H9 (cell line): ENCODE results near the gene UNC80. TPM values are rescaled to one million over a fixed set of nuclear protein-coding genes. Genes with fewer than 3 reads are reported as not detected.

Experiments
- DNase-seq: peaks from one replicate; pipeline ENCODE4 v3.0.0-alpha.2; 2017
- H2AFZ ChIP-seq: one replicate; pipeline ENCODE4 v1.6.1; 2013; ENCODE audit warnings: mild to moderate bottlenecking, low read length, control low read depth, moderate library complexity
- H2AK5ac ChIP-seq: 2 replicates; pipeline ENCODE4 v1.6.1; 2013; ENCODE audit warnings: low read length, control low read depth, mixed read lengths; ENCODE audit not compliant: insufficient read length
- H2BK120ac ChIP-seq: one replicate; pipeline ENCODE4 v1.6.1; 2013; ENCODE audit warnings: low read depth, mild to moderate bottlenecking, low read length, control low read depth, inconsistent platforms; ENCODE audit not compliant: poor library complexity, severe bottlenecking
- H2BK12ac ChIP-seq: 2 replicates; pipeline ENCODE4 v1.6.1; 2013; ENCODE audit warnings: low read length, control low read depth, mixed read lengths, low read depth; ENCODE audit not compliant: insufficient read length
- H2BK15ac ChIP-seq: 2 replicates; pipeline ENCODE4 v1.6.1; 2013; ENCODE audit warnings: low read depth, low read length, control low read depth
- H2BK20ac ChIP-seq: one replicate; pipeline ENCODE4 v1.6.1; 2013; ENCODE audit warnings: low read depth, mild to moderate bottlenecking, low read length, control low read depth, inconsistent platforms; ENCODE audit not compliant: poor library complexity, severe bottlenecking
- H2BK5ac ChIP-seq: 2 replicates; pipeline ENCODE4 v1.6.1; 2013; ENCODE audit warnings: low read length, control low read depth, mixed read lengths; ENCODE audit not compliant: insufficient read length
- H3K14ac ChIP-seq: 2 replicates; pipeline ENCODE4 v1.6.1; 2013; ENCODE audit warnings: low read length, control low read depth; ENCODE audit not compliant: insufficient read depth
- H3K18ac ChIP-seq: 2 replicates; pipeline ENCODE4 v1.6.1; 2013; ENCODE audit warnings: low read depth, mild to moderate bottlenecking, mixed read lengths, low read length, control low read depth; ENCODE audit not compliant: insufficient read length
- H3K23ac ChIP-seq: 2 replicates; pipeline ENCODE4 v1.6.1; 2013; ENCODE audit warnings: low read length, control low read depth, mixed read lengths, low read depth; ENCODE audit not compliant: insufficient read length
- H3K23me2 ChIP-seq: 2 replicates; pipeline ENCODE4 v1.6.1; 2013; ENCODE audit warnings: low read depth, mild to moderate bottlenecking, mixed read lengths, low read length, control low read depth; ENCODE audit not compliant: insufficient read length, poor library complexity, severe bottlenecking
- H3K27ac ChIP-seq: 2 replicates; pipeline ENCODE4 v1.5.1; 2013; ENCODE audit warnings: low read length, control low read depth, mixed read lengths, low read depth; ENCODE audit not compliant: insufficient read length
- H3K27me3 ChIP-seq: 2 replicates; pipeline ENCODE4 v1.6.1; 2013; ENCODE audit warnings: low read length, control low read depth, inconsistent platforms; ENCODE audit not compliant: insufficient read depth
- H3K4ac ChIP-seq: 2 replicates; pipeline ENCODE4 v1.6.1; 2013; ENCODE audit warnings: low read depth, mild to moderate bottlenecking, control low read depth, inconsistent platforms, low read length, moderate library complexity
- H3K4me1 ChIP-seq: 2 replicates; pipeline ENCODE4 v1.6.1; 2013; ENCODE audit warnings: low read length, control low read depth, inconsistent platforms; ENCODE audit not compliant: insufficient read depth
- H3K4me2 ChIP-seq: 2 replicates; pipeline ENCODE4 v1.6.1; 2013; ENCODE audit warnings: low read length, control low read depth, mixed read lengths; ENCODE audit not compliant: insufficient read length, insufficient read depth
- H3K56ac ChIP-seq: 2 replicates; pipeline ENCODE4 v1.6.1; 2013; ENCODE audit warnings: low read depth, mild to moderate bottlenecking, mixed read lengths, low read length, control low read depth; ENCODE audit not compliant: insufficient read length
- H3K79me1 ChIP-seq: 2 replicates; pipeline ENCODE4 v1.6.1; 2013; ENCODE audit warnings: low read depth, mild to moderate bottlenecking, moderate library complexity, low read length, control low read depth, inconsistent platforms; ENCODE audit not compliant: insufficient read depth, poor library complexity, severe bottlenecking
- H3K79me2 ChIP-seq: 2 replicates; pipeline ENCODE4 v1.6.1; 2013; ENCODE audit warnings: low read length, control low read depth, inconsistent platforms; ENCODE audit not compliant: insufficient read depth
- H3K9ac ChIP-seq: 2 replicates; pipeline ENCODE4 v1.6.1; 2013; ENCODE audit warnings: low read length, control low read depth, mixed read lengths; ENCODE audit not compliant: insufficient read length; ENCODE audit errors: extremely low read depth
- H3K9me3 ChIP-seq: one replicate; pipeline ENCODE4 v1.6.1; 2013; ENCODE audit warnings: low read depth, low read length, inconsistent platforms; ENCODE audit not compliant: control insufficient read depth
- H3T11ph ChIP-seq: one replicate; pipeline ENCODE4 v1.6.1; 2013; ENCODE audit warnings: mild to moderate bottlenecking, low read length, control low read depth, inconsistent platforms
- H4K20me1 ChIP-seq: one replicate; pipeline ENCODE4 v1.6.1; 2013; ENCODE audit not compliant: control insufficient read depth, insufficient read length, insufficient read depth
- H4K5ac ChIP-seq: 2 replicates; pipeline ENCODE4 v1.6.1; 2013; ENCODE audit warnings: low read depth, mild to moderate bottlenecking, mixed read lengths, low read length, control low read depth; ENCODE audit not compliant: insufficient read length
- H4K8ac ChIP-seq: replicated peaks from 2 replicates; pipeline ENCODE4 v1.6.1; 2013; ENCODE audit warnings: low read length, control low read depth, mixed read lengths, low read depth; ENCODE audit not compliant: insufficient read length
- H4K91ac ChIP-seq: 2 replicates; pipeline ENCODE4 v1.6.1; 2013; ENCODE audit warnings: low read depth, mild to moderate bottlenecking, moderate library complexity, mixed read lengths, low read length, control low read depth; ENCODE audit not compliant: insufficient read length
- H3K27ac Mint-ChIP-seq, 3 experiments: 2 replicates in 2 of 3; 3 replicates in 1 of 3; pipeline ENCODE4 v1.8.0; 2020 to 2021; ENCODE audit warnings: mixed read lengths in 3 of 3, mild to moderate bottlenecking in 1 of 3, moderate library complexity in 1 of 3
- H3K27me3 Mint-ChIP-seq: 2 replicates; pipeline ENCODE4 v1.8.0; 2021; ENCODE audit warnings: low read depth, mild to moderate bottlenecking, moderate library complexity, mixed read lengths
- H3K36me3 Mint-ChIP-seq, 3 experiments: 2 replicates in 2 of 3; 3 replicates in 1 of 3; pipeline ENCODE4 v1.8.0; 2020 to 2021; ENCODE audit warnings: low read depth in 3 of 3, mixed read lengths in 3 of 3; ENCODE audit not compliant: insufficient read depth in 1 of 3
- H3K4me1 Mint-ChIP-seq, 2 experiments: 2 replicates each; pipeline ENCODE4 v1.8.0; 2020; ENCODE audit warnings: mixed read lengths in 2 of 2
- H3K4me3 Mint-ChIP-seq, 2 experiments: 2 replicates in 1 of 2; 3 replicates in 1 of 2; pipeline ENCODE4 v1.8.0; 2020 to 2021; ENCODE audit warnings: mild to moderate bottlenecking in 2 of 2, mixed read lengths in 2 of 2, moderate library complexity in 1 of 2
- H3K9me3 Mint-ChIP-seq, 2 experiments: 2 replicates in 1 of 2; 3 replicates in 1 of 2; pipeline ENCODE4 v1.8.0; 2020; ENCODE audit warnings: mild to moderate bottlenecking in 2 of 2, mixed read lengths in 2 of 2, moderate library complexity in 1 of 2
- CTCF ChIP-seq: fragments of 200-600 bp; sonication (generic); conservative IDR thresholded peaks from 3 replicates; pipeline ENCODE4 v1.8.0; 2021; ENCODE audit warnings: antibody characterized with exemption, mild to moderate bottlenecking
- WGBS: extraction: QIAGEN DNeasy Blood & Tissue Kit; methylation state at CpG from one replicate; pipeline ENCODE4 v1.1.7; 2013; ENCODE audit warnings: missing lambda C conversion rate, low lambda C conversion rate, mixed read lengths; ENCODE audit not compliant: insufficient read length; ENCODE audit errors: extremely low coverage; 5-methylcytosine and 5-hydroxymethylcytosine counted together
- total RNA-seq: library from RNA; stranded (reverse); gene quantifications from 2 replicates; pipeline ENCODE4 v1.2.1, GENCODE V29; 2021

UNC80 gene
- total RNA-seq, 1 experiment from 2014 or later = 0.52 TPM

GRCh38 chr2:209974576-209974975 is 202.9 kb downstream of the UNC80 start:
- Mint-ChIP-seq H3K27me3 (peaks cover 13% of the 10 kb centered on the region), H3K9me3 (no peaks in the 10 kb centered on the region), H3K4me1 (no peaks in the 10 kb centered on the region), H3K27ac (no peak overlapping the region), H3K4me3 (no peak overlapping the region), H3K36me3 (no peaks in the 10 kb centered on the region)
- Histone ChIP-seq H4K20me1 (no peaks in the 10 kb centered on the region), H2AFZ (no peak overlapping the region), H4K8ac (no peak overlapping the region), H2AK5ac (no peak overlapping the region), H3K79me1 (no peaks in the 10 kb centered on the region), H3K27me3 (no peaks in the 10 kb centered on the region), H3K56ac (no peak overlapping the region), H2BK12ac (no peak overlapping the region), H3K9ac (no peak overlapping the region), H3K9me3 (no peaks in the 10 kb centered on the region), H2BK15ac (no peak overlapping the region), H3K23ac (no peak overlapping the region), H3K4ac (no peak overlapping the region), H3K14ac (no peak overlapping the region), H2BK5ac (no peak overlapping the region), H2BK20ac (no peak overlapping the region), H3K18ac (no peak overlapping the region), H4K91ac (no peak overlapping the region), H3K4me1 (no peaks in the 10 kb centered on the region), H3K79me2 (no peaks in the 10 kb centered on the region), H2BK120ac (no peak overlapping the region), H3T11ph (no peak overlapping the region), H3K4me2 (no peak overlapping the region), H3K23me2 (no peaks in the 10 kb centered on the region), H3K27ac (no peak overlapping the region), H4K5ac (no peak overlapping the region)
- DNase-seq = no peak
- WGBS = 100% methylated on average over 1 of the region's 1 CpG
- TF ChIP-seq CTCF = no peak
